Parathyroid adenoma (tissue), 2 donors: ENCODE measurements around the gene ITIH5.

ENCODE experiments used
- H2AFZ ChIP-seq: fragments of 300-600 bp; sonication (generic); one replicate; pipeline ENCODE4 v1.7.0; 2017; ENCODE audit warnings: antibody characterized with exemption, mild to moderate bottlenecking
- H3K27ac ChIP-seq: fragments of 300-600 bp; sonication (generic); one replicate; pipeline ENCODE4 v1.7.0; 2017
- H3K27me3 ChIP-seq: fragments of 300-600 bp; sonication (generic); one replicate; pipeline ENCODE4 v1.7.0; 2017; ENCODE audit warnings: low read length; ENCODE audit not compliant: control insufficient read depth, insufficient read depth
- H3K36me3 ChIP-seq: fragments of 300-600 bp; sonication (generic); one replicate; pipeline ENCODE4 v1.7.0; 2017; ENCODE audit warnings: low read length; ENCODE audit not compliant: control insufficient read depth, insufficient read depth
- H3K4me1 ChIP-seq: fragments of 300-600 bp; sonication (generic); one replicate; pipeline ENCODE4 v1.7.0; 2017; ENCODE audit warnings: control low read depth
- H3K4me2 ChIP-seq: fragments of 300-600 bp; sonication (generic); one replicate; pipeline ENCODE4 v1.7.0; 2017; ENCODE audit warnings: low read length
- H3K4me3 ChIP-seq: fragments of 300-600 bp; sonication (generic); one replicate; pipeline ENCODE4 v1.7.0; 2017; ENCODE audit warnings: low read depth, low read length
- H3K79me2 ChIP-seq: fragments of 300-600 bp; sonication (generic); one replicate; pipeline ENCODE4 v1.7.0; 2017; ENCODE audit warnings: control low read depth
- H3K9ac ChIP-seq: fragments of 300-600 bp; sonication (generic); one replicate; pipeline ENCODE4 v1.7.0; 2017; ENCODE audit warnings: mild to moderate bottlenecking
- H3K9me3 ChIP-seq: fragments of 300-600 bp; sonication (generic); one replicate; pipeline ENCODE4 v1.7.0; 2017; ENCODE audit warnings: low read length; ENCODE audit not compliant: control insufficient read depth
- CTCF ChIP-seq: fragments of 300-600 bp; sonication (generic); IDR thresholded peaks from one replicate; pipeline ENCODE4 v1.7.0; 2017; ENCODE audit warnings: antibody characterized with exemption, mild to moderate bottlenecking
- donor health status: primary hyperparathyroidism.

ITIH5 gene

GRCh38 chr10:7625009-7625408, 41.8 kb downstream of the ITIH5 start:
- H3K9me3 ChIP-seq: no peaks in the 10 kb centered on the region
- H3K4me3 ChIP-seq: no peak overlapping the region
- H2AFZ ChIP-seq: no peak overlapping the region
- no peaks in the 10 kb centered on the region for H3K36me3 ChIP-seq
- H3K27me3 ChIP-seq: no peaks in the 10 kb centered on the region
- no peak overlapping the region for H3K27ac ChIP-seq
- no peaks in the 10 kb centered on the region for H3K4me1 ChIP-seq
- H3K79me2 ChIP-seq: no peaks in the 10 kb centered on the region
- no peak overlapping the region for H3K4me2 ChIP-seq
- TF ChIP-seq CTCF: no peak
- H3K9ac ChIP-seq: no peak overlapping the region

- no peaks in the 10 kb centered on the region for H3K9me3 ChIP-seq
- H3K9ac ChIP-seq: no peak overlapping the region
- H3K27ac ChIP-seq: no peak overlapping the region
- no peaks in the 10 kb centered on the region for H3K27me3 ChIP-seq
- H3K4me3 ChIP-seq: no peak overlapping the region
- no peak overlapping the region for H3K4me2 ChIP-seq
- H3K79me2 ChIP-seq: no peaks in the 10 kb centered on the region
- no peak for TF ChIP-seq CTCF
- no peak overlapping the region for H2AFZ ChIP-seq
- H3K36me3 ChIP-seq: no peaks in the 10 kb centered on the region
- no peaks in the 10 kb centered on the region for H3K4me1 ChIP-seq
Measured at GRCh38 chr10:7622969-7623368, 43.8 kb downstream of the ITIH5 start.

GRCh38 chr10:7618461-7618860, 48.3 kb downstream of the ITIH5 start:
- H3K27me3 ChIP-seq: no peaks in the 10 kb centered on the region
- no peaks in the 10 kb centered on the region for H3K79me2 ChIP-seq
- H2AFZ ChIP-seq: no peak overlapping the region
- TF ChIP-seq CTCF: no peak
- no peaks in the 10 kb centered on the region for H3K4me1 ChIP-seq
- H3K9ac ChIP-seq: no peak overlapping the region
- H3K9me3 ChIP-seq: no peaks in the 10 kb centered on the region
- H3K36me3 ChIP-seq: no peaks in the 10 kb centered on the region
- no peak overlapping the region for H3K4me3 ChIP-seq
- H3K27ac ChIP-seq: no peak overlapping the region
- no peak overlapping the region for H3K4me2 ChIP-seq

GRCh38 chr10:7611909-7612308, 54.9 kb downstream of the ITIH5 start:
- Histone ChIP-seq H2AFZ (no peak overlapping the region), H3K4me2 (no peak overlapping the region), H3K9me3 (no peaks in the 10 kb centered on the region), H3K36me3 (no peaks in the 10 kb centered on the region), H3K9ac (no peak overlapping the region), H3K27me3 (no peaks in the 10 kb centered on the region), H3K4me1 (no peaks in the 10 kb centered on the region), H3K4me3 (no peak overlapping the region), H3K79me2 (no peaks in the 10 kb centered on the region), H3K27ac (no peak overlapping the region)
- no peak for TF ChIP-seq CTCF

- H2AFZ ChIP-seq: no peak overlapping the region
Measured at GRCh38 chr10:7610651-7611389, 55.9 kb downstream of the ITIH5 start.

More at GRCh38 chr10:7610651-7611389, 55.9 kb downstream of the ITIH5 start:
- Histone ChIP-seq H3K9ac (no peak overlapping the region), H3K27me3 (no peaks in the 10 kb centered on the region), H3K4me3 (no peak overlapping the region), H3K4me2 (no peak overlapping the region), H3K36me3 (no peaks in the 10 kb centered on the region), H3K9me3 (no peaks in the 10 kb centered on the region), H3K4me1 (no peaks in the 10 kb centered on the region), H3K27ac (no peak overlapping the region), H3K79me2 (no peaks in the 10 kb centered on the region)
- no peak for TF ChIP-seq CTCF
